Activated CD4-positive, alpha-beta T cell treated with anti-CD3 and anti-CD28 coated beads for 48 hours (primary cell): ENCODE data around the gene AUTS2.

Source experiments
- DNase-seq: peaks from one replicate; pipeline ENCODE4 v3.0.0-alpha.2; 2020

The AUTS2 gene

DNA sequence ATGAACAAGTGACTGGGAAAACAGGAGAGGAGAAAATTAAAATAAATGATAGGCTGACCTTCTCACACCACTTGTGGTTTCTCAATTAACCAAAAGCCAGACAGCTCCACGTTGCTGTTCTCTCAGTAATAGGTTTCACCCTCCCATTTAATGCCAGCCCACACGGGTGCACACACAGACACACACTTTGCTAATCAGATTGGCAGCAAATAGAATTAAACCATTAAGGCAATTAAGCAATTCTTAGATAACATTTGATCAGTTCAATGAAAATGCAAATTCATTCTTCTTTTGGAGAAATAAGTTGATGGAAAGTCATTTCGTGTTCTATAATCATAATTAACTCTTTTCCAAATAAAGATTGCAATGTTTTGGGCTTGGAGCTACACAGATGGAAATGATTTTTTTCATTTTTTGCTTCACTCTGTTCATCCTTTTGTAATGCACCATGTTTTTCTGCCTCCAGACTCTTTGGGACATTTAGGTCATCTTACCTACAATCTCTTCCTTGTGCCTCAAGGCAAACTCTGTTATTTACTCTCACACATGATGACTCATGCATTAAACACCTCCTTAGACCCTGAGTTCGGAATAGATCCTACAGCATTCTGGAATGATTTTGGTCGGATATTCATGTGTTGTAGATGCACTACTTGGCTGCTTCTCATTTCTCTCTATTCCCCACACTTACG is 700.7 kb downstream of the AUTS2 start:
- no peak for DNase-seq

DNA sequence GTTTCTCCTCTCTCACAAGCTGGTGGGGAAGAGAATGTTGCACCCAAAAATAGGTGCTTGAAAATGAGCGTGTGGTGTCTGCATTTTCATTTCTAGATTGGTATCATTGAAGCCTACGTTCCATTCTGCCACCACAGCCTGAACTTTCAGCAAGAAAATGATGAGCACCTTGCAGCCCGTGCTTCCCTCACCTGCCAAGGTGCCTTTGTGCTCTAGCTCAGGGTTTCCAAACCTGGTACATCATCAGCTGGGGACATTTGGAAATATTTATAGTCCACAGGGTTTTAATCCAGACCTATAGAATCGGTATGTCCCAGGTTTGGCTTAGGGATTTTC is 701.2 kb downstream of the AUTS2 start:
- DNase-seq, result no peak

DNA sequence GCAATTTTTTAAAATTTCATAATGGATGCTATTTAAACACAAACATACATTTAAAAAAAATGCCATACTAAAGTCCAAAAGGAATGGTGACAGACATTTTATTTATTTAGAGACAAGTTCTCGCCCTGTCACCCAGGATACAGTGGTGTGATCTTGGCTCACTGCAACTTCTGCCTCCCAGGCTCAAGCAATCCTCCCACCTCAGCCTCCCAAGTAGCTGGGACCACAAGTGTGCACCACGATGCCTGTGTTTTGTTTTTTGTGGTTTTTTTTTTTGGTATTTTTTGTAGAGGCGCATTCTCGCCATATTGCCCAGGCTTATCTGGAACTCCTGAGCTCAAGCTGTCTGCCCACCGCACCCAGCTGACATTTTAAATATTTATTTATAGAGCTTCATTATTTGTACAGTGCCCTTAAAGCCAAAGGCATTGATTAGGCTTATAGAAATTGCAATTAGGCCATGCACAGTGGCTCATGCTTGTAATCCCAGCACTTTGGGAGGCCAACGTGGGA is 703.5 kb downstream of the AUTS2 start:
- DNase-seq, result no peak

DNA sequence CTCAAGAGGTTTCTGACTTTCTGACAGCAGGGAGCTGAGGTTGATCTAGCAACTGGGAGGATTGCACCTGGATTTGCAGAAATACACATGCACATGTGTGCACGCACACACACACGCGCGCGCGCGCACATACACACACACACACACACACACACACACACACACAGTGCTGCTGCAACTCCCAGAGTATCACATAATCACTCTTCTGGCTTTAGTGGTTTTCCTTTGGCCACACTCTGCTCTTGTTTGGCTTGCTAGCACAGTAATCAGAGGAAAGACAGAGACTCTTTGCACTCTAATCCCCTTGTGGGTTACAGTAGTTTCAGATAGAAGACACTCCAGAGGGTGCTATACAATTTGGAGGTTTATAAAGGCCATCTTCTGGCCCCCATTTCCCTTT is 705.0 kb downstream of the AUTS2 start:
- DNase-seq, result no peak

DNA sequence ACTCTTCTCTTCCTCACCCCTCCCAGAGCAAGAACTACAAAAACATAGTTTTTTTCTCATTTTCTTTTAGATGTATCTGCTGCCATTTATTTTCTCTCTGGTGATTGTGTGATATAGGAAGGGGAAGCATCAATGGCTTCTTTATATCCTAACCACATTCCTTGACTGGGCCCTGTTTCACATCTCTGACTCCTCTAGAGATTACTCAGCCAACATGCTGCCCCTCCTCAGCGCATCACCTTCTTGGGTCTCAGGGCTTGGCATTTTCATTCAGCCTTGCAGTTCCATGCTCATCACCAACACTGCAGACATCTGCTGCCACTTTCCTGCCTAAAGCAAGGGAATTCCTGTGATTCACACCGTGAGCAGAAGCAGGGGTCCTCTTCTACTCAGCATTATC is 705.5 kb downstream of the AUTS2 start:
- no peak for DNase-seq

DNA sequence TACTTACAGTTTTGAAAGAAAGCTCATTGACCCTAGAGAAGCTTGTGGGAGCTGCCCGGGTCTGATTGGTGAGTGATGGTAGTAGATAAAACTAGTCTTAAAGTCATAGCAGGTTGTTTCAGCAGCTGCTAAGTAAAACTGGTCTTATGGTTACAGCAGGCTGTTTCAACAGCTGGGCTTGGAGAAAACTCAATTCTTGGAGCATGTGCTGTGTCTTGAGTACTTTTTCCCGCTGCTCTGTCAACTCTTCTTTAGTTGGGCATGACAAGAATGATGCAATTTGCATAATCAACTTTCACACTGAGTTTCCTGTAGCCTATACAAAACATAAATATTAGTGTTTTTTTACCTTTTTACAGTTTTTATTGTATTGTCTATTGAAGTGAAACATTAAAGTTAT is 707.9 kb downstream of the AUTS2 start:
- DNase-seq, result no peak

DNA sequence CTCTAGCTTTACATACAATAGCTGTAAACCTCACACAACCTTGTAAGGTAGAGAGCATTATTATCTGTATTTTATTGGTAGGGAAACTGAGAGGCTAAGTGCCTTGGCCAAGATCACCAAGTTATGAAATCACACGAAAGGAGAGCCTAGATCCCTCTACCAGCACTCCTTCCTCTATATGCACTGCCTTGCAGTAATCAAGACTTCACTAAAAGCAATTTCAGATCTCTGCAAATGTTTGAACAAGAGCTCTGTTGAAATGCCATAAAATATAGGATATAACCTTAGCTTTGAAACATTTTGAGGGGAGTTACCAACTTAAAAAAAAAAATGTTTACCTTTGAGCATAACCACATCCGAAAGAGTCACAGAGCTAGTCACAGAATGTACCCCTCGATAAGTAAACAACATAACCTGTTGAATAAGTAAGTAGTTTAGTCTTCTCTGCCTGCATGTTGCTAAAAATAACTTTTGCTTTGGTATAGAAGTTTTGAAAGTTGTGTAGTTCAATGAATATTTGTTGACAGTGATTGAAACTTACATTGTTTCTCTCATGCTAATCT is 709.4 kb downstream of the AUTS2 start:
- DNase-seq, result no peak

DNA sequence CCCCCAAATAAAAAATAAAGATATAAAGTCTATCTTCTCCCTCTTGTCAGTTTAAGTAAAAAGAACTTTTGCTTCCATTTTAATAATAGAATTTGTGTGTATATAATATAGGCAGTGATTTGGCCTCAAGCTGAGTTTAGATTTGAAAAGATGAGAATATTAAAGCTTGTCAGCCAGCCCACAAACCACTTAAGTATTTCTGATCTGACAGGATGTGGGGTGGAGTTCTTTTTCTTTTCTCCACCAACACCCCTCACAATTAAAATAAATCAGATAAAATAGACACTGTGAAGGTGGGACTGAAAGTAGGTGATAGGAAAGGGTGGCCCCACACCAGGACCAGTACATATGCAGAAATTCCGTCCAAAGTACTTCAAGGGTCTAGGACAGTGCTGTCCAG is 714.1 kb downstream of the AUTS2 start:
- DNase-seq, result no peak

DNA sequence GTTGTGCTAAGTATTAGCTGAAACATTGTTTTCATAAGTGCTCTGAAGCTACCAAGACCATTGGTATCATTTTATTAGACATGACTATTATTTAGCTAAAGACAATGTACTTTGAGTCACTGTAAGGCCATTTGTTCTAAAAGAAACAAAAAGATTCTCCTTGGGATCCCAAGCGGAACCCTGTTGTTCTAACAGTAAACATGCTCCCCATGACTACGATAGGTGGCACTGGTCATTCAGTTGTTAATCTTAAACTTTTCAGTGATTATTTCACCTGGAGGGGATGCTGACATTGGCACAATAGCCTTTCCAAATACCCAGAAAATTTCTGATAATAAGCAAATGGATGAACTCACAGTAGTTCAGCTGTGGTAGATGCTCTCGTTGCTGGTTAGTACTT is 715.0 kb downstream of the AUTS2 start:
- DNase-seq, result no peak

DNA sequence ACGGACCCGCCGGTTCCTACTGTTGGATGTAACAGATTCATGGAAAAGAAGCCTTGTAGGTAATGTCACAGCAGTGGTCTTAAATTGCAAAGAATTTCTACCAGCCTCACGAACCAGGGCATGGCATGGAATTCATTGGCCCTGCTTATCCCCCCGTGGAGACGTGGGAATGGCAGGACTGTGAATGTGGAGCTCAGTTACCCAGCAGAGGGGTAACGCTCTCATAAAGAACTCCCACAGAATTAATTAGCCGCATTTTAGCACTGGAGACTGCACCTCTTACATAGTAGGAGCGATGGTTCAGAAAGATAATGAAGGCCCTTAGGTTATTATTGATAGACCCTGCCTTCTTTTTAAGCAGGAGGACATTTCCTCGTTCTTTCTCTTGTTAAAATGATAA is 715.4 kb downstream of the AUTS2 start:
- no peak for DNase-seq

DNA sequence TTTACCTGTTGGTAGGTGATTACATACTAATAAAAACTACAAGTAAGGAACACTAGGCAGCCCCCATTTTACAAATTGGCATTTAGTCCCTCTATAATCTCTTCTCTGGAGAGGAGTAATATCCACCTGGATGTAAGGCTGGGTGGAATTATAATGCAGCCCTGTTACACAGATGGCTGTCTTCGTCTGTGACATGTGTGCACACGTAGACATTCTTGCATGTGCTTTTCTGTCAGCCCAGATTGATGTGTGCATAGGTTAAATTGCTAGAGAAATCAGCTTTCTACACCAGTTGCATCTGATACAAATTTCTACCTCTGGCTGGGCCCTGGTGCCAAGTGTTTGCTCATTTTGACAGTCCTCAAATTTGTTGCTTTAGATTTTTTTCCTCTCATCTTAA is 715.9 kb downstream of the AUTS2 start:
- DNase-seq, result no peak

DNA sequence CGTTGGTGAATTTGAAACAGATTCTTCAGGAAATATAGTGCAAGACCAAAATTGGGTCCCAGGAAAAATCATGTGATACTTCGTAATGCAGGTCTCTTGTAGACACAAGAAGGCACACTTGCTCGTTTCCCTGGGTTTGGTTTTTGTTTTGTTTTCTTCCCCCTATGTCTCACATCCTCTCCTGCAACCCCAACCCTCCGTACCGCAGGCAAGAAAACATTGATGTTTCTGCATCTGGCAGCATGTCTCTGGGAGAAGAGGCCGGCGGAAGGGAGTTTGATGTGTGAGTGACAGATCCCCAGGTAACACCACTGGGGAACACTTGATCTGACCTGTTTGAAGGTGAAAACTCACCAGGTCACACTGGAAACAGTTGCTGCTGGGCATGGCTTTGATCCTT is 718.5 kb downstream of the AUTS2 start:
- DNase-seq, result no peak

DNA sequence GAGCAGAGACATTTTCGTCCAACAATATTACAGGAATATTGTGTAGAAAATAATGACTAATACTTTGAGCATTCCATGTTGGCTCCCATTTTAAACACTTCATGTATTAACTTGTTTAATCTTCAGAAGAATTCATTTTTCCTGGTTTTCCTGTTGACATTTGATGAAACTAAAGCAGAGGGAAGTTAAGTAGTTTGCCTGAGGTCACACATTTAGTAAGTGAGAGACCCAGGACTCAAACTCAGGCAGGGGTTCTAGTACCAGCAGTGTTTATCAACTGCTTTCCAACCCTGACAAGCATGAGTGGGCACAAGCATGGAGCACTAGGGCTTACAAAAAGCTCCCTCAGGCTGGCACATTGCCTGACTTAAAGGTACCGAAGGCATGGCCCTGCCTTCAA is 719.1 kb downstream of the AUTS2 start:
- no peak for DNase-seq

DNA sequence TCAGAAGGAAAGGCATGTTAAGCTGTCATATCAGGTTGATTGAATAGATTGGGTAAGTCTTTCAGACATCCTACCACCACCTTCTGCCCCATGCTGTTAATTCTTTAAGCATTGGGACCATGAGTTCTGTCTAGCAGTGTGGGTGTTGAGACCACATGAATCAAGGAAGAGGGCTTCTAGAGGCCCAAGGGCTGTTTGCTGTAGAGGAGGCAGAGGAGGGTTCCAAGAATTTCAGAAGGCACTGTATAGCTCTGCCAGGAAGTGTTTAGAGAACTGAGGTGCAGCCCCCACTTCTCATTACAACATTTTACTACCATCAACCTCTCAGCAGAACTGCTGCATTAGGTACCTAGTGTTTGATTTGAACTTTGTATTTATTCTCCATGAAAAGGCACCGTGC is 720.2 kb downstream of the AUTS2 start:
- DNase-seq, result no peak

DNA sequence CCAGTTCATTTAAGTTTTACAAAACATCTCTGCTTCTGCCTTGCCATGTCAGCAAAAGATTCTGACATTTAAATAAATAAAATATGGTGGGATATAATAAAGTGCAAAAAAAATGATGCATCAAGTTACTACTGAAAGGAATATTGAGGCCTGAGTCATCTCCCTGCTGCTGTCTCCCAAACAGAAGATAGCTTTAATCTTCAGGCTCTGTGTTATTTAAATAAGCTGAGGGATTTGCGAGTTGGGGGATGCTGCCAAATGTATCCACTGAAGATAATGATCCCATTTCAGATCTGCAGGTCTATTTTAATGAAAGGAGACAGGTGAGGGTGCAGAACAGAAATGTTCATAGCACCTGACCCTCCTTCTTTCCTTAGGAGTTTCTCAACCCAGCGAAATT is 720.8 kb downstream of the AUTS2 start:
- DNase-seq, result no peak

DNA sequence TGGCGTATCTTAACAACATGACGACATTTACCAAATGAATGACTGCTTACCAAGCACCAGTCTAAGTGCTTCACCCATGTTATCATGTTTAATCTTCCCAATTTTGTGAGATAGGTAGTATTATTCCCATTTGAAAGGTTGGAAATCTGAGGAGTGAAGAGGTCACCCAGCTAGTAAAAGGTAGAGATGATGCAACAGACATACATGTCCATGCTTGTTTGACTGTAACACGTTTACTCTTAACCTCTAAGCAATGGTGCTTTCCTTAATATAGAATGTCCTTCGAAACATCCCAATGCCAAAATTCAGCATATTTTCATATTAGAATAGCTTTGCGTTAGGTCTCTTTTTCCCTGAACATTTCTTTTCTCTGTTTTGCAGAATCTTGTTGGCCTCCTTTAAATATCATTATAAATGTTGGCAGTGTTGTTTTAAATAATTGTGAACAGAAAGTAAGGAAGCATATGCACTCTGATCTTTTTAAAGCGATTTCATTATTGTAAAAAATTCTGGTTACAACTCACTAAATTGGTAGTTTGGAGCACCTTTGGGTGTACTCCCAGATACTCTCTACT is 722.8 kb downstream of the AUTS2 start:
- no peak for DNase-seq

DNA sequence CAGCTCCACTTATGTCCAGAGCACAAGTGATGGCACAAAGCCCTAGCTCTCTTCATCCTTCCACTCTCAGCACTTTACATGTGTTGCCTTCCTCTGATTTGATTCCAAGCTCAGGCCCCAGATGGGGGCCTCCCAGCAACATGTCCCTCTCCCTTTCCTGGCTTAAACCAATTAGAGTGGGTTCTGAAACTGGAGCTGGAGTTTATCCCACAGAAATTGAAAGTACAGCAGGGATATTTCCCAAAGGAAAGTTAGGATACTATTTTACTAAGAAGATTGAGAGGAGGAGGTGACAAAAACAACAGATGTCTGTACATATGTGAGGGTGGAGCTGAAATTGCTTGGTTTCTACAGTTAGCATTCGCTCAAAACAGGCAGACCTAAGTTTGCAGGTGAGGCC is 724.6 kb downstream of the AUTS2 start:
- DNase-seq, result no peak

DNA sequence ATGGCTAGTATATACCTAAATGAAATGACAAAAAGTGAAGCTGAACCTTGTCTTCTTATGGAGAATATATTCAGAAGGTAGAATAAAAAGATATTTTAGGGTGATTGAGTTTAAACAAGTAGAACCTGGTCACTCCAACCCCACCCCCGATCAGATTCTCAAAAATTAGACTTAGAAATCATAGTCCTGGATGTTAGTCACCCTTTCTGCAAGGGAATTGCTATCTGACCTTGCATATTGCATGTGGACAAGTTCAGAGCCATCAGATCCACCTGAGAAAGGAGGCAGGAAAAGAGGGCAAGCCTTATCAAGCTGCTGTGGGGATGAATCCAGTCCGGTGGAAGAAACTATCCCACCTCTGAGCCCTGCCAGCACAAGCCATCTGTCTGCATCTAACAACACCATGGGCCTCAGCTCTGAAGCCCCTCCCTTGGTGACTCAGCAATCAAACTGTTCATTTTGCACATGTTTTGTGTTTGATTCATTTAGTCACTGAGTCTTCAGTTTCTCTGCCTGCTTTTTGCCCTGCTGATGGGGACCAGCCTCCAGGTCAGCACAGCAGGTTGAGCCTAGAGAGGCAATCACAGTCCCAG is 727.3 kb downstream of the AUTS2 start:
- no peak for DNase-seq

DNA sequence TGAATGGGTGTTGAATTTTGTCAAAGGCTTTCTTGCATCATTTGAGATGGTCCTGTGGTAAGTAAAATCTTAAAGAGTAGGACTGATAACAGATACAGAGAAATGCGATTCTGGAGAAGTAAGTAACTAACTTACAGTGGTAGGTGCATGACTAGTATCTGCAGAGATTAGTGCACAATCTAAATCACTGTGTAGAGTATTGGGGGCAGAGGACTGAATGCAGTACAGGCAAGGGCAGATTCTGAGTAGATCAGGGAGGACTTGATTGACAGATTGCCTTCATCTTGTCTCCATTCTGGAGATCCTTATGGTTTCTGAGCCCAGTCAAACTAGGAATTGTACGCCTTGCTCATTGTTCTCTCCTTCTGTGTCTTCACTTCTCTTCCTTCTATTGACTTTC is 736.0 kb downstream of the AUTS2 start:
- DNase-seq, result no peak

DNA sequence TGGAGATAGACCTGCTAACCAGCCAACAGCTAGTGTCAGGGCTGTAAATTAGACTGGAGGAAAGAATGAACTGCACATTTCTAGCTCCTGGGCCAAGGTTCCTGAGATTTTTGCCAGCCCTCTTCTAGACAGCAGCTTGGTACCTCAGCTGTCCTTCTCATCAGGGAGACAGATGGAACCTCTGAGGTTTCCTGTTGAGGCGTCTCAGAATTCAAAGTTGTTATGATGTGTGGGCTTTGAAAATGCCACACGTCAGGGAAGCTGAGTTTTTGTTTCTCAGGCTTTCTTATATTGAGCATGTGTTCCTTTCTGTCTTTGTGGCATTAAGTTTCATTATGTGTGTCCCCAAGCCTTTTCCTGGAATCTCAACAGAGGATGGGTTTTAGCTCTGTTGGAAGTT is 736.6 kb downstream of the AUTS2 start:
- DNase-seq, result no peak

DNA sequence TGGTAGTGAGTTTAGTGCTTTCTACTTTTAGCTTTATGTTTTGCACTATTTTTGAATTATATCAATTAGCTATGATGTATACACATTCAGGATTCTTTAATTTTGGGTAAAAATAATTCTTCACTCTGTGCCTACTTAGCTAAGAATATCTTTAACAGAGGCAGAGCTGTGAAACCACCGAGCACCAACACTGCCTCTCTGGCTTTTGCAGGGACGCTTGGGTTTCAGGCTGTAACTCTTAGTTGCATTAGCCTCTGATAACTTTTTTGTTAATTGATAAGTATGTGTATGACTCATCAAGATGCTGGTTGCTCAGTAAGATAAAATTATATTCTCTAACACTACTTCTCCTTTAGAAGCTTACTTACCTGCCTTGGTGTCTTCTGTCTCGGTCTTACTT is 738.3 kb downstream of the AUTS2 start:
- no peak for DNase-seq

DNA sequence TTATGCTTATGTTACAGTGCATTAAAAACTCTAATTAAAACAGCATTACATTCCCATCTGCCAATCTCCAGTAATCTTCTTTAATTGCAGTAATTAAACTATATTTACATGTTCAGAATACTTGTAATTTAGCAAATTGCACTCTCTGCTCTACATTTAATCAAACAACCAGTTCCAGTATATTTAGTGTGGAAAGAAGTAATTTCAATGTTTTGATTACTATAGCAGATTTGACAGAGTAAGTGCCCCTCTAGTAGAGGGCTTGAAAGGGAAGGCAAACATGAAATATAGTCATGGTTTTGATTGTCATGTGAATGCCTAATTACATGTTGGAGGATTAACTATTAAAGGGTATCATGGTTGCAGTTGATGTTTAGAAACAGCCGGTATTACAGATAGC is 739.7 kb downstream of the AUTS2 start:
- no peak for DNase-seq

DNA sequence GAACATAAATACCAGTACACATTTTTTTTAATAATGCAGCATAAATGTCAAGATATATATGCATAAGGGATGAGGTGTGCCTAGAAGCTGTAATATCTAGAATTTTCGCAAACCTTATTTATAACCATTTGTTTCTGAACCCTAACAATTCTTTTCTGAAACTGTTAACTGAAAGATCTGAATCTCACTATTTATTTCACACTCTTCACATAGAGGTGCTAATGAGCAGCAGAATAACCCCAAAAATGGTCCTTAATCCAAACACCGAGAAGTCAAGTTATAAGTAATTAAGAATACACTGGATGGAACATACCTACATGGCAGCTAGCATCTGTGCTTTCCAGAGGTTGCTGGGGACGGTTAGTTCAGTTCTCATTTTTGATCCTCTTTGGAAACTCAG is 742.0 kb downstream of the AUTS2 start:
- DNase-seq, result no peak

DNA sequence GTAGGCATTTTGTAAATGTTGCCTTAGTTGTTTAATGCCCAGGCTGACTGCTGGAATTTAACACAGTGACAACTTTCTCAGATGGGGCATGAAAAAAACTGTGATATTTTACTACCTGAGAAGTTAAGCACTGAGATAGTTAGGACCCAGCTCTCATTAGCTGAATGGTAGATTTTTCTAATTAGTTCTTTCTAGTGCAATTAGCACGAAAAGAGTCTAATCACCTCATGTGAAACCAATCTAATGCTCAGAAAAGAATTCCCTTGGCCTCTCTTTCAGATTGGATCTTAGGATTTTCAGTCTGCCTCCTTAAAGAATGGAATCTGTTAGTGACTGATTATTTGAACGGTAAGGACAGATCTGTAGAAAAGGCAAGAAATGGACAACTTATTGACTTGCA is 743.2 kb downstream of the AUTS2 start:
- DNase-seq, result no peak

DNA sequence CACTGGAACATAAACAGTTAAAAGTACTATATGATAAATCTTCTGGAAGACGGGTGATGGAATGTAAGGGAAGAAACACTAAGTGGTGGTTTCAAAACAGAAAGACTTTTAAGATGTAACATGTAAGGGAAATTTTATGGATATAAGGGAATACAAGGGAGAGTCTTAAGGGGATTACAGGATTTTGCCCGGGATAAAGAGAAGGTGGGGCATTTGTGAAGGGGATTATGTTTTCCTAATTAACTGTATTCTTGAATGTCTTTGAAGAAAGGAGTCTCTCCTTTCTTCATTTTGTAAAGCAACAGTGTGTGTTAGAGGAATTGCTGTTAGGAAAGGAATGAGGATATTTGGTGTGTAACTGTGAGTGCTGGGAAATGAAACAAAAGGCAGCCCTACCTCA is 745.2 kb downstream of the AUTS2 start:
- no peak for DNase-seq
